HCT116 (cell line): ENCODE results near the gene FTO. TPM values are rescaled to one million over a fixed set of nuclear protein-coding genes. Genes with fewer than 3 reads are reported as not detected.

ENCODE experiments used
- ATAC-seq: fragments of 200-7000 bp; cut with Tn5 transposase; 2 replicates; pipeline ENCODE4 v1.9.1; 2020; ENCODE audit warnings: mild to moderate bottlenecking, moderate library complexity
- BruUV-seq: library from RNA; stranded (reverse); fragments of 400-500 nt; replicated peaks from 2 replicates; lab custom pipeline; 2021; lab: Mats Ljungman, UMichigan
- CTCF ChIA-PET: fragments of 300-600 bp; sonication (Branson Sonifier 250); formaldehyde crosslinking; loops from one replicate; lab custom pipeline; 2021; ENCODE audit warnings: antibody characterized with exemption; lab: Charles Lee
- POLR2A ChIA-PET: fragments of 300-600, 350-600 bp; sonication (Branson Sonifier 250); formaldehyde crosslinking; loops from one replicate; lab custom pipeline; 2021; ENCODE audit warnings: antibody characterized with exemption; lab: Charles Lee
- RAD21 ChIA-PET, 2 experiments: fragments of 300-600 bp; sonication (Branson Sonifier 250); formaldehyde crosslinking; loops; one replicate each; lab custom pipeline; 2023; ENCODE audit warnings: low total read pairs in 2 of 2; ENCODE audit not compliant: uncharacterized antibody in 2 of 2, unreplicated experiment in 2 of 2, low non-redundant PET in 1 of 2; lab: Charles Lee
- DNase-seq: peaks from one replicate; pipeline ENCODE4 v3.0.0-alpha.2; 2010; ENCODE audit warnings: low read depth, low spot score
- H2AFZ ChIP-seq: fragments of 200-600 bp; shearing (Covaris generic), sonication (generic); 2 replicates; pipeline ENCODE4 v1.6.1; 2017; ENCODE audit warnings: low read depth, mixed run types, mixed read lengths, antibody characterized with exemption, low read length; ENCODE audit not compliant: poor library complexity, severe bottlenecking
- H3K27ac ChIP-seq: 2 replicates; pipeline ENCODE4 v1.5.1; 2012; ENCODE audit warnings: low read depth, low read length
- H3K27me3 ChIP-seq: fragments of 200-600 bp; sonication (generic); 2 replicates; pipeline ENCODE4 v1.6.1; 2016; ENCODE audit warnings: mixed run types, low read length, mixed read lengths; ENCODE audit not compliant: insufficient read depth
- H3K36me3 ChIP-seq, 2 experiments: fragments of 200-500 bp in 1 of 2; fragments of 200-600 bp in 1 of 2; sonication (Bioruptor generic) in 1 of 2; sonication (generic) in 1 of 2; 2 replicates each; pipeline versions ENCODE4 v1.5.1 to v1.6.1; 2014 to 2016; ENCODE audit warnings: low read length in 2 of 2, inconsistent platforms in 1 of 2, mixed read lengths in 1 of 2, mixed run types in 1 of 2; ENCODE audit not compliant: insufficient read depth in 2 of 2, control insufficient read depth in 1 of 2
- H3K4me1 ChIP-seq, 2 experiments: fragments of 200-600 bp in 1 of 2; sonication (generic) in 1 of 2; 2 replicates each; pipeline versions ENCODE4 v1.5.1 to v1.6.1; 2012 to 2017; ENCODE audit warnings: low read length in 2 of 2, inconsistent platforms in 1 of 2, mild to moderate bottlenecking in 1 of 2, mixed read lengths in 1 of 2, mixed run types in 1 of 2, moderate library complexity in 1 of 2; ENCODE audit not compliant: insufficient read depth in 2 of 2, control insufficient read depth in 1 of 2
- H3K4me2 ChIP-seq: fragments of 200-600 bp; sonication (generic); 2 replicates; pipeline ENCODE4 v1.6.1; 2017; ENCODE audit warnings: mixed run types, low read length, mixed read lengths
- H3K4me3 ChIP-seq, 2 experiments: fragments of 200-600 bp in 1 of 2; sonication (generic) in 1 of 2; replicated peaks in 1 of 2; 2 replicates each; pipeline ENCODE4 v1.5.1; 2011 to 2016; ENCODE audit warnings: low read length in 2 of 2, control low read depth in 1 of 2, low read depth in 1 of 2, mild to moderate bottlenecking in 1 of 2, mixed read lengths in 1 of 2, mixed run types in 1 of 2
- H3K79me2 ChIP-seq: fragments of 200-600 bp; sonication (generic); 2 replicates; pipeline ENCODE4 v1.6.1; 2017; ENCODE audit warnings: mild to moderate bottlenecking, mixed run types, low read length, moderate library complexity, mixed read lengths; ENCODE audit not compliant: insufficient read depth
- H3K9ac ChIP-seq: fragments of 200-600 bp; sonication (generic); 2 replicates; pipeline ENCODE4 v1.6.1; 2016; ENCODE audit warnings: low read length, mixed read lengths
- H3K9me2 ChIP-seq: fragments of 200-600 bp; sonication (generic), shearing (Covaris generic); 2 replicates; pipeline ENCODE4 v1.6.1; 2017; ENCODE audit warnings: mixed run types, mild to moderate bottlenecking, moderate library complexity; ENCODE audit not compliant: insufficient read depth
- H3K9me3 ChIP-seq, 2 experiments: fragments of 200-500 bp in 1 of 2; fragments of 200-600 bp in 1 of 2; sonication (Bioruptor generic) in 1 of 2; sonication (generic) in 1 of 2; 2 replicates each; pipeline ENCODE4 v1.6.1; 2014 to 2017; ENCODE audit warnings: low read length in 2 of 2, mixed read lengths in 2 of 2, inconsistent platforms in 1 of 2, low read depth in 1 of 2, mild to moderate bottlenecking in 1 of 2, mixed run types in 1 of 2, moderate library complexity in 1 of 2; ENCODE audit not compliant: control insufficient read depth in 1 of 2, insufficient read depth in 1 of 2
- H4K20me1 ChIP-seq: fragments of 200-600 bp; sonication (generic), shearing (Covaris generic); 2 replicates; pipeline ENCODE4 v1.6.1; 2017; ENCODE audit warnings: mixed run types, mild to moderate bottlenecking, moderate library complexity; ENCODE audit not compliant: insufficient read depth
- CEBPB ChIP-seq: IDR thresholded peaks from 2 replicates; pipeline ENCODE4 v1.6.1; 2012; ENCODE audit warnings: low read depth
- EGR1 ChIP-seq: IDR thresholded peaks from 2 replicates; pipeline ENCODE4 v1.6.1; 2012; ENCODE audit warnings: low read depth
- EZH2 ChIP-seq: fragments of 200-600 bp; sonication (generic); IDR thresholded peaks from 2 replicates; pipeline ENCODE4 v1.6.1; 2017; ENCODE audit warnings: antibody characterized with exemption, mixed run types
- POLR2A ChIP-seq: IDR thresholded peaks from 2 replicates; pipeline ENCODE4 v1.7.0; 2011; ENCODE audit warnings: borderline replicate concordance; ENCODE audit not compliant: insufficient read depth, insufficient read length; ENCODE audit errors: extremely low read depth
- TCF7L2 ChIP-seq: IDR thresholded peaks from 2 replicates; pipeline ENCODE4 v1.7.0; 2011; ENCODE audit warnings: borderline replicate concordance, inconsistent platforms; ENCODE audit not compliant: insufficient read depth, insufficient read length; ENCODE audit errors: extremely low read depth
- YY1 ChIP-seq: IDR thresholded peaks from 2 replicates; pipeline ENCODE4 v1.6.1; 2011; ENCODE audit warnings: low read length, low read depth, moderate library complexity, mild to moderate bottlenecking; ENCODE audit not compliant: insufficient replicate concordance; ENCODE audit errors: extremely low read depth
- intact Hi-C: fragments of 100-400 bp; cut with micrococcal nuclease; formaldehyde crosslinking; loops from 2 replicates; pipeline ENCODE4 v1.10.0; 2022
- total RNA-seq: library from RNA; stranded (reverse); gene quantifications from one replicate; pipeline ENCODE4 v1.2.1, GENCODE V29; 2021; ENCODE audit not compliant: unreplicated experiment
- TF ChIP-seq, protein P1 (sequence below): IDR thresholded peaks from 2 replicates; pipeline ENCODE4 v1.6.1; 2012; ENCODE audit warnings: low read depth
- TF ChIP-seq, protein P2 (sequence below): IDR thresholded peaks from 2 replicates; pipeline ENCODE4 v1.6.1; 2011; ENCODE audit warnings: mild to moderate bottlenecking, low read length, moderate library complexity; ENCODE audit not compliant: insufficient replicate concordance; ENCODE audit errors: extremely low read depth
- TF ChIP-seq, protein P3 (sequence below), 3 experiments: fragments of 200-600 bp in 1 of 3; sonication (generic) in 1 of 3; IDR thresholded peaks in 2 of 3; conservative IDR thresholded peaks in 1 of 3; 2 replicates each; pipeline ENCODE4 v1.5.1; 2012 to 2017; ENCODE audit warnings: low read depth in 2 of 3, low read length in 2 of 3, antibody characterized with exemption in 1 of 3, borderline replicate concordance in 1 of 3, control low read depth in 1 of 3, mild to moderate bottlenecking in 1 of 3, mixed read lengths in 1 of 3, mixed run types in 1 of 3, moderate library complexity in 1 of 3; ENCODE audit not compliant: insufficient read depth in 1 of 3

FTO gene
- total RNA-seq, 1 experiment from 2014 or later: 55.2 TPM

DNA sequence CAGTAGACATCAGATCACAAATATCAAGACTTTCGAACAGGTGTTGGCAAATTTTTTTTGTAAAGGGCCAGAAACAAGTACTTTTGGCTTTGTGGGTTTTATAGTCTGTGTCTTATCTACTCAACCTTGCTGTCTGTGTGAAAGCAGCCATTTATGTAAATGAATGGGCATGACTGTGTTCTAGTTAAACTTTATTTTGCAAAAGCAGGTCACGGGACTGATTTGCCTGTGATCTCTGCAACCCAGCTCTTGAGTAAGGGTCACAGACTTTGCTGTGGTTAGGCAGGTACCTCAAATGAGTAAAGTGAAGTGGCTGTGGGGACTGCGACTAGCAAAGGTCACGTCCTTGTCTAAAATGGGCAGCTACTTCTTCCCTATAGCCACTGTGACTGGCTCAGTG, 136.5 kb downstream of the FTO start:
- Histone ChIP-seq H3K27ac (no peak overlapping the region), H3K9me2 (no peaks in the 10 kb centered on the region), H2AFZ (no peak overlapping the region), H3K4me1 (no peaks in the 10 kb centered on the region), H3K9ac (no peak overlapping the region), H3K79me2 (peaks cover 6% of the 10 kb centered on the region; the same call in 1 of the 2 replicates), H3K4me3 (no peak overlapping the region), H3K4me2 (no peak overlapping the region), H3K27me3 (no peaks in the 10 kb centered on the region), H3K9me3 (no peaks in the 10 kb centered on the region), H4K20me1 (no peaks in the 10 kb centered on the region), H3K36me3 (no peaks in the 10 kb centered on the region)
- no peak for DNase-seq
- BruUV-seq: no TSS peak
- ChIA-PET POLR2A (no interaction called here), RAD21 (no interaction called here), CTCF (interaction anchor here (1.1 kb wide), 1 partner anchor 15 kb away, joined by 3 read pairs; no protein-coding TSS in a partner anchor)
- no peak for ATAC-seq
- TF ChIP-seq EZH2: no peak
- TF ChIP-seq, protein P1, sequence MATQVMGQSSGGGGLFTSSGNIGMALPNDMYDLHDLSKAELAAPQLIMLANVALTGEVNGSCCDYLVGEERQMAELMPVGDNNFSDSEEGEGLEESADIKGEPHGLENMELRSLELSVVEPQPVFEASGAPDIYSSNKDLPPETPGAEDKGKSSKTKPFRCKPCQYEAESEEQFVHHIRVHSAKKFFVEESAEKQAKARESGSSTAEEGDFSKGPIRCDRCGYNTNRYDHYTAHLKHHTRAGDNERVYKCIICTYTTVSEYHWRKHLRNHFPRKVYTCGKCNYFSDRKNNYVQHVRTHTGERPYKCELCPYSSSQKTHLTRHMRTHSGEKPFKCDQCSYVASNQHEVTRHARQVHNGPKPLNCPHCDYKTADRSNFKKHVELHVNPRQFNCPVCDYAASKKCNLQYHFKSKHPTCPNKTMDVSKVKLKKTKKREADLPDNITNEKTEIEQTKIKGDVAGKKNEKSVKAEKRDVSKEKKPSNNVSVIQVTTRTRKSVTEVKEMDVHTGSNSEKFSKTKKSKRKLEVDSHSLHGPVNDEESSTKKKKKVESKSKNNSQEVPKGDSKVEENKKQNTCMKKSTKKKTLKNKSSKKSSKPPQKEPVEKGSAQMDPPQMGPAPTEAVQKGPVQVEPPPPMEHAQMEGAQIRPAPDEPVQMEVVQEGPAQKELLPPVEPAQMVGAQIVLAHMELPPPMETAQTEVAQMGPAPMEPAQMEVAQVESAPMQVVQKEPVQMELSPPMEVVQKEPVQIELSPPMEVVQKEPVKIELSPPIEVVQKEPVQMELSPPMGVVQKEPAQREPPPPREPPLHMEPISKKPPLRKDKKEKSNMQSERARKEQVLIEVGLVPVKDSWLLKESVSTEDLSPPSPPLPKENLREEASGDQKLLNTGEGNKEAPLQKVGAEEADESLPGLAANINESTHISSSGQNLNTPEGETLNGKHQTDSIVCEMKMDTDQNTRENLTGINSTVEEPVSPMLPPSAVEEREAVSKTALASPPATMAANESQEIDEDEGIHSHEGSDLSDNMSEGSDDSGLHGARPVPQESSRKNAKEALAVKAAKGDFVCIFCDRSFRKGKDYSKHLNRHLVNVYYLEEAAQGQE: no peak
- TF ChIP-seq YY1: no peak
- no peak for TF ChIP-seq POLR2A
- TF ChIP-seq, protein P2, sequence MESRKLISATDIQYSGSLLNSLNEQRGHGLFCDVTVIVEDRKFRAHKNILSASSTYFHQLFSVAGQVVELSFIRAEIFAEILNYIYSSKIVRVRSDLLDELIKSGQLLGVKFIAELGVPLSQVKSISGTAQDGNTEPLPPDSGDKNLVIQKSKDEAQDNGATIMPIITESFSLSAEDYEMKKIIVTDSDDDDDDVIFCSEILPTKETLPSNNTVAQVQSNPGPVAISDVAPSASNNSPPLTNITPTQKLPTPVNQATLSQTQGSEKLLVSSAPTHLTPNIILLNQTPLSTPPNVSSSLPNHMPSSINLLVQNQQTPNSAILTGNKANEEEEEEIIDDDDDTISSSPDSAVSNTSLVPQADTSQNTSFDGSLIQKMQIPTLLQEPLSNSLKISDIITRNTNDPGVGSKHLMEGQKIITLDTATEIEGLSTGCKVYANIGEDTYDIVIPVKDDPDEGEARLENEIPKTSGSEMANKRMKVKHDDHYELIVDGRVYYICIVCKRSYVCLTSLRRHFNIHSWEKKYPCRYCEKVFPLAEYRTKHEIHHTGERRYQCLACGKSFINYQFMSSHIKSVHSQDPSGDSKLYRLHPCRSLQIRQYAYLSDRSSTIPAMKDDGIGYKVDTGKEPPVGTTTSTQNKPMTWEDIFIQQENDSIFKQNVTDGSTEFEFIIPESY: no peak
- no peak for TF ChIP-seq EGR1
- TF ChIP-seq, protein P3, sequence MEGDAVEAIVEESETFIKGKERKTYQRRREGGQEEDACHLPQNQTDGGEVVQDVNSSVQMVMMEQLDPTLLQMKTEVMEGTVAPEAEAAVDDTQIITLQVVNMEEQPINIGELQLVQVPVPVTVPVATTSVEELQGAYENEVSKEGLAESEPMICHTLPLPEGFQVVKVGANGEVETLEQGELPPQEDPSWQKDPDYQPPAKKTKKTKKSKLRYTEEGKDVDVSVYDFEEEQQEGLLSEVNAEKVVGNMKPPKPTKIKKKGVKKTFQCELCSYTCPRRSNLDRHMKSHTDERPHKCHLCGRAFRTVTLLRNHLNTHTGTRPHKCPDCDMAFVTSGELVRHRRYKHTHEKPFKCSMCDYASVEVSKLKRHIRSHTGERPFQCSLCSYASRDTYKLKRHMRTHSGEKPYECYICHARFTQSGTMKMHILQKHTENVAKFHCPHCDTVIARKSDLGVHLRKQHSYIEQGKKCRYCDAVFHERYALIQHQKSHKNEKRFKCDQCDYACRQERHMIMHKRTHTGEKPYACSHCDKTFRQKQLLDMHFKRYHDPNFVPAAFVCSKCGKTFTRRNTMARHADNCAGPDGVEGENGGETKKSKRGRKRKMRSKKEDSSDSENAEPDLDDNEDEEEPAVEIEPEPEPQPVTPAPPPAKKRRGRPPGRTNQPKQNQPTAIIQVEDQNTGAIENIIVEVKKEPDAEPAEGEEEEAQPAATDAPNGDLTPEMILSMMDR (IDR thresholded peaks at IDR 0.05 in 2 of 3, conservative IDR thresholded peaks at IDR 0.05 in 1 of 3; ENCODE audit: borderline replicate concordance in 1 of 3, insufficient read depth in 1 of 3, low read depth in 2 of 3, low read length in 2 of 3): no peak
- no peak for TF ChIP-seq TCF7L2
- TF ChIP-seq CEBPB: no peak
- intact Hi-C loops: no loop called here
